CD4-positive, alpha-beta T cell treated with Interleukin-10 for 1 hour (primary cell): ENCODE results near the gene ADAM33.

Experiments
- DNase-seq: peaks from one replicate; pipeline ENCODE4 v3.0.0-alpha.2; 2020

Gene ADAM33

DNA sequence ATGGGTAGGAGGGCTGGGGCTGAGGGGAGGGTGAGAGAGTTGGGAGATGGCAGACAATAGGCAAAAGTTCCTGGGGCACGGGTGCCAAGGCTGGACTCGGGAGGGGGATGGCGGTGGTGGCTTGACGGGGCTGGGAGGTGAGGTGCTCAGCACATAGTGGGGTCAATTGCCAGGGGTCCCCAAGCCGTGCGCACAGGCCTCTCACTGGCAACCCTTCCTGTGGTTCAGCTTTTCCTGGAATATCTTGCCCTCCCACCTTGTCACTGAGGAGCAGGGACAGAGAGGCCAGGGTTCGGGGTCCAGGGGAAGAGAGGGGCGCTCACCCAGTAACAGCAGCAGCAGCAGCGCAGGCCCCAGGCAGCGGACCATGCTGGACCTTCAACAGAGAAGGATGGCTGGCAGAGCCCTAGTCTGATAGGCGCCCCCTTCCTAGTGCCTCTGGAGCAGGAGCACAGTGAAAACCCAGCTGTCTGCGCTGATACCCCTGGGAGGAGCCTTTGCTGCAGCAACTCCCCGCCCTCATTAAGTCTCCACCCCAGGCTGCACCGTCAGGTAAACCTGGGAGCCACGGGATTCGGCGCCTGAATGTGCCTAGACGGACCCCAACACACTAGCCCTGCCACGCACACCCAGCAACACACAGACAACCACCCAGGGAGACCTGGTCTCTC is 18.6 kb downstream of the ADAM33 start, which contains the start of gene GFRA4:
Gene GFRA4 (minus strand): TSS at position 369 of the 671 bp plus-strand sequence. CDS start 0 bp downstream, at position 369.
- no peak for DNase-seq

DNA sequence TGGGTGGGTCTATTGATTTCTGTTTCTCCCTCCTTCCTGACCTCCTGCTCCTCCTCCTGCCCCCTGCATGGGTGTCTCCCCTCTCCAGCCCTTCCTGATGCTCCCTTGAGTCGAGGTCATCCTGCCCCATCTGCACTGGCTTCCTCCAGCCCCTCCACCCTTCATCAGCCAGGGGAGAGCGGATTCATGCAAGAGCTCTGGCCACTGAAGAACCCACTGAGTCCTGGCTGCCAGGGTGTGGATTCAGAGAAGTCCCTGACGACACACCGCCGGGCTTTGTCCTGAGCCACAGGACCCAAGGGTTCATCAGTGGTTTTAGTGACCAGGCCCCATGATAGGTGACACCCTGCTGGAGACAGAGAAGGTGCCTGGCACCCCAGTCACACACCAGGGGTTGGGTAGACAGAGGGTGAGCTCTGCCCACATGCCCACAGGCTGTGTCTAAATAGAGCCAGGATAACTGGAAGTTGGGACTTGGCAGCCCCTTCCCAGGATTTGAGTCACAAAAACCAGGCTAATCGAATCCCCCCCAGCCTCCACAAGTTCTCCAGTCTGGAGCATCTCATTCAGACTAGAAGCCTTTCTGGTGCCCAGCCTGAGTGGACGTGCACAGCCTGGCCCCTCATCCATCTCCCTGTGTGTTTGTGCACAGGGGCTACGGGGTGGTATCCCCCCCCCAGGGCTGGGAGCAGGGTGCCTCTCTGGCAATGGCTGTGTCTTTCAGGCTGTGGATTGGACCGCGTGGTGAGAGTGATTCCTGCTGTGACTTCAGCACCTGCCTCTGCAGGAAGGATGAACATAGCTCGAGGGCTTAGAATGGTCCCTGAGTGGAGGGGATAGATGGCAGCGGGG is 19.8 kb downstream of the ADAM33 start:
- no peak for DNase-seq

DNA sequence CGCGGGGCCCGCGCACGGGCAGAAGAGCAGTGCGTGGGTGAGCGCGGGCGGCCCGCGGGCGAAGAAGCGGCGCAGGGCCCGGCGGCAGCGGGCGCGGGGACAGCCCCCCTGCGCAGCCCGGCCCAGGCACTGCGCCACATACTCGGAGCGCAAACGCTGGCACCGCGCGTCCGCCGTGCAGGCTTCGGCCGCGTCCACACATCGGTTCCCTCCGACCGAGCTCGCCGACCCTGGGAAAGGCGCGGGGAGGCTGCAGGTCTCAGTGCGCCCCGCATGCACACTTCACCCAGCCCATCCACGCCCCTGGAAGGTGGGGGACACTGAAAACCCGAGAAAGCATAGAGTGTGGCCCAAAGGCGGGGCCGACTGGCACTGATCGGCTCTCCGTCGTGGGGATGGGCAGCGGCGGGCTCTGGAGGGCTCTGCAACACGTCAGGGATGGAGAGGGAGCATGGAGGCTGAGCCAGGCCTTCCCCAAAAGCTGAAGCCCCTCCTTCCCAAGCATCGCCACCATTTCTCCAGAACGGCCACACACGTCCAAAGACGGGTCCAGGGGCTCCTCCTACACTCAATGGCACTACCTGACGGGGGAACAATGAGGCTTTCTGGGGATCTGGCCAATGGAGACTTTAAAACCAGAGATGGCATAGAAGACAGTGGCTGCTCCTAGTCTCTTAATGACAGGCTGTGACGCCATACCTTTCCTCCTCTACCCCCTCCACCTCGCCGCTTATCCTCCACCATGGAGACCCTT is 20.6 kb downstream of the ADAM33 start:
- DNase-seq: no peak

DNA sequence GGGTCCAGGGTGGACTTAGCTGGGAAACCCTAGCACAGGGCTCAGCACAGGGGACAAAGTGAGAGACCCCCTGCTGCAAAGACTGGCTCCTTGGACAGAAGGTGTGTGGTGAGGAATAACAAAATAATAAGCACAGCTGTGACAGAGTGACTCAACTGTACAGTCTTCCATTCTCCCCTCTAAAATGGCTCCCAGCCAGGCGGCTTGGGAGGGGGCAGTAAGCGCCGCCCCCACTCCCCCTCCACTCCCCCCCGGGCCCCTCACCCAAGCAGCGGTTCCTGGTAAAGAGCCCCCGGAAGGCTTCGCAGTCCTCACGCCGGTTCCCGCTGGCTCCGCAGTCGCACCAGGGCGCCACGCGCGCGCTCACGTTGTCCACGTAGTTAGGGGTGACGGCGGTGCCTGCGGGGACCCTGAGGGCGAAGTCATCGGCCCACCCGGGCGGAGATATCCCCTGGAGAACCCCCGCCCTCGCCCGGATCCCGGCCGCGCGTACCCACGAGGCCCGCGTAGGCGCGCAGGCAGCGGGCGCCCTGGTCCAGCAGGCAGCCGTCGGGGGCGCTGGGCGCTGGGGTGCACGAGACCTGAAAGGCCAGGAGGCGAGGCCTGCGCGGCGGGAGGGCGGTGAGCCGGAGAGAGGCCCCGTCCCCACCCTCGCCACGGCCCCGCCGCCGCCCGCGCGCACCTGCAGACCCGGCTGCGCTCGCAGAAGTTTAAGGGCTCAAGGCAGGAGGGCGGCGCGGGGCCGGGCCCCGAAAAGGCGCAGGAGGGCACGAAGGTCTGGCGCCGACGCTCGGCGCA is 21.3 kb downstream of the ADAM33 start:
- DNase-seq: no peak

DNA sequence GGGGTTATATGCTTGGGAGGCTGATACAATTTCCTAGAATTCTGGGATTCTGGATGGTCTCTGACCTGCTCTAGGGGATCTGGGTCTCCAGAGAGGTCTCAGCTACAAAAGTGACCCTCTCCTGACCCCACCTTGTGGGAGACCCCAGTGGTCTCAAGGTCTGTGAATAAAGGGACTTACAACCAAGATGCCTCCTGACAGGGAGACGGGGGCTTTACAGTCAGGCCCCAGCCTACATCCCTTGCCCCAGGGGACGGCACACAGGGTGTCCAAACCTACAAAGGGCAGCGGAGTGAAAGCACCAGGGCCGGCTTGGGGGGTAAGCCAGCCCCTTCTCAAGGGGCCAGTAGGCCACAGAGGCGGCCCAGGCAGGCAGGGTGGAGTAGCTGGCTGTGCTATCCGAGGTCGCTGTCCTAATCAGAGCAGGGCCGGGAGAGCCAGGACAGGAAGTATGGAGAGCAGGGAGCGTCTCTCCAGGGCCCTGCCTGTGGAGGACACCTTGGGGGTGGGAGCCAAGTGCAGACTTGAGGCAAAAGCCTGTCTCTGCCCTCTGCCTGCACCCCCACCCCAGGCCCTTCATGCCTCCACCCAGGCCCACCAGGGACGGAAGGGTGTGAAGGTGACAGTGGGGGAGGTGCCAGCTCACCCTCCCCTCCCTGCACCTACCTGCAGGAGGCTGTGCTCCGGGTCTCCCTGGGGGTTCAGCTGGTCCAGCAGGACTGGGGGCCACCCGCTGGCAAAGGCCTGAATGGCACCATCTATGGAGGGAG is 22.1 kb downstream of the ADAM33 start:
- DNase-seq: no peak

DNA sequence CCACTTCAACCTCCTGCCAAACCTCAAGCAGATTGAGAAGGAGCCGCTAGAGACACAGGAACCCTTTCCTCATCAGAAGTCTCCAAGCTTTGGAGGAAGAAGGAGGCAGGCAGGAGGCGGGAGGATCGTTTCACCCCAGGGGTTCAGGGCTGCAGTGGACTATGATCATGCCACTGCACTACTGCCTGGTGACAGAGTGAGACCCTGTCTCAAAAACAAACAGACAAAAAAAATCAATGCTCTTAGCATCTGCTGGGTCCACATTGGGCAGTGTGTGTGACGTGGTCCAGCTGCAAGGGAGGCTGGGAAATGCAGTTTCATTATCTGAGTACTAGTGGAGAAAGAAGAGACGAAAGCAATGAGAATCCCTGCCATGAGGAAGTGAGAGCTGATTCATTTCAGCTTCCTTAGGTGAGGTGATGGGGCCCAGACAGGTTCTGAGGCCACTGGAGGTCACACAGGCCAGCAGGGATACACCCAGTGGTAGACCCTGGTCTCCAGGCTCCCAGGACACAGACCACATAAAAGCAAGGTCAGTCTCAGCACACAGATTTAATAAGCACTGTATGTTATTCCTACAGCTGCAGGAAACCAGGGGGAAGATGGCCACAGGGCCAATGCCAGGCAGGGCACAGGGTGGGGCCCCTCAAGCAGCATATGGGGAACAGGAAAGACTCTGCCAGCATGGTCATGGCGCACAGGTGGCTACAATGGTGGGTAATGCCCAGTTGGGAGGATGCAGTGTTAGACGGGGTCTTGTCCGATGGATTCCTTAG is 22.9 kb downstream of the ADAM33 start:
- no peak for DNase-seq

DNA sequence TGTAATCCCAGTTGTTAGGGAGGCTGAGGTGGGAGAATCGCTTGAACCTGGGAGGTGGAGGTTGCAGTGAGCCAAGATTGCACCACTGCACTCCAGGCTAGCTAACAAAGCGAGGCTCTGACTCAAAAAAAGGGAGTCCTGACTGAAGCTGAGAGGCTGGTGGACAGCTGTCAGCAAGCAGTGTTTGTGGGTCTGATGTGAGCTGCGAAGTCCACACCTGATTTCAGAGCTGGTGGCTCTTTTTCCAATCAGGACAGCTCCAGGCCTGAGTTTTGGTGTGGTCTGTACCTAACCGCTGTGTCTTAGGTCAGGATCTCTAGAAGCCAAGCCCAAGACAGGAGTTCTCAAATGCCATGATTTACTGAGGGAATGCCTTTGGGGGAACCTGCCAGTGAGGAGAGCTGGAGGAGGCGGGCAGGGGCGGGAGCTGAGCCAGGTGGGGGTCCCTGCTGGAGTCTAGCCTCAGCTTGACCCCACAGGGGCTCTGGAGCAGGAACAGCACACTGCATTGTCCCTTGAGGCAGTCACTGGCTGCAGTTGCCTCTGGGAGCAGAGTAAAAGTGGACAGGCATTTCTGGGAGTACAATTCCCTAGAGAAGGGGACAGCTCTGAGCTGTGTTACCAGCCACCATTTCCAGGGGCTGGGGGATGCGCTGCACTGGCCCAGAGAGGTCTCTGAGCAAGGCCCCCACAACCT is 23.6 kb downstream of the ADAM33 start:
- DNase-seq: no peak

DNA sequence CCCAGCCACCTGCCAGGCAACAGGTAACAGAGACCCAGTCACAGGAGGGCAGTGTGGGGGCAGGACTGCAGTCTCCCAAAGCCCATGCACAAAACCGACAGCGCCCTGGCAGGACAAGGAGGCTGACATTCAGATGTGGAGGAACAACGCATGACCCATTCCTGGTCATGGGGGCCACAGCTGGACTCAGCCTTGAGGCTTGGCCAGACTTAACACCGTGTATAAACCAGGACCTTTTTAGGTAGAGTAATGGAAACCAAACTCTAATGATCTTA is 26.7 kb downstream of the ADAM33 start:
- no peak for DNase-seq

DNA sequence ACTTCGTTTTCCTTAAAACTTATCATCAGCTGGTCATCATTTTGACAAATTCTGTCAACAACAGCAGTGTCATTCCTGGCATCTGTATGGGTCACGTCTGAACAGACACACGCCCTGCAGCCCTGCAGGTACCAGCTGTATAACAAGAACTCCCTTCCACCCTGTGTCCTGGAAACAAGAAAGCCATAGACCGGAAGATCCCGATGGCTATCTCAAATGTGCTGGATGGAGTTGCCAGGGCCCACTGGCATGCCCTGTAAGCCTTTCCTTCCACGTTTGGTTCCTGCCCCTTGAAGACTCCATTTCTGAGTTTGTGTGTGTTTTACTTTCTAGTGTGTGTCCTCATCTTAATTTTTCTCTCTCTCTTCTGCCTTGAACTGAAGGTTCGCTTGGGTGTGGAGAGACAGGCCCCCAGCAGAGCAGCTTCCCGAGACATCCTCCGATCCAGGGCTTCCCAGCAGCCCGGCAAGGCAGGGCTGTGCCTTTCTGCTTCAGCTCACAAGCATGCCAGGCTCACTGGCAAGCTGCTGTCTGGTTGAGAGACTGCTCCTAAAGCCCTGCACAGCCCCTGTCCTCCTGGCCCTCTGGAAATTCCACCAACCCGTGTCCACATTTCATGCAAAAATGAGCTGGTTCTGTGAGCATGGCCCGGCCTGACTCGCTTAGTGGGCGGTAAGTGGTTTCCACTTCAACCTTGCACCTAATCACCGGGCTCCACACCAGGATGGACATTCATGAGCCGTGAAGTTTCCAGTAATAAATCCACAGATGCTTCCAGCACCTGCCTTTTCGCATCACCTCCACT is 27.3 kb downstream of the ADAM33 start:
- DNase-seq: no peak

DNA sequence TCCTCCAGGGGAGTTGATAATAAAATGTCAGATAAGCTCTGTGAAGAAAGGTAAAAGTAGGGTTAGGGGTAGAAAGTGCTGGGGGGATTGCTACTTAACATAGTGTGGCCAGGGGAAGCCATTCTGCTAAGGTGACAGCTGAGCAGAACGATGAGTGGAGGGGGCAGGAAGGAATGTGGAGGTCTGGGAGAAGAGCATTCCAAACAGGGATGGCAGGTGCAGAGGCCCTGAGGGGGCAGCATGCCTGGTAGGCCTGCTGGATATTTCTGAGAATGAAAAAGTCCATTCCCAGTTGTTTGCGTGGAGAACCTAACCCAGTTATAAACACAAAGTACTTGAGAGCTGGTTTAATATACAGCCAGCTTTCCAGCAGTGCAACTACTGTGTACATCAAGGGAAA is 27.9 kb downstream of the ADAM33 start:
- DNase-seq: no peak

DNA sequence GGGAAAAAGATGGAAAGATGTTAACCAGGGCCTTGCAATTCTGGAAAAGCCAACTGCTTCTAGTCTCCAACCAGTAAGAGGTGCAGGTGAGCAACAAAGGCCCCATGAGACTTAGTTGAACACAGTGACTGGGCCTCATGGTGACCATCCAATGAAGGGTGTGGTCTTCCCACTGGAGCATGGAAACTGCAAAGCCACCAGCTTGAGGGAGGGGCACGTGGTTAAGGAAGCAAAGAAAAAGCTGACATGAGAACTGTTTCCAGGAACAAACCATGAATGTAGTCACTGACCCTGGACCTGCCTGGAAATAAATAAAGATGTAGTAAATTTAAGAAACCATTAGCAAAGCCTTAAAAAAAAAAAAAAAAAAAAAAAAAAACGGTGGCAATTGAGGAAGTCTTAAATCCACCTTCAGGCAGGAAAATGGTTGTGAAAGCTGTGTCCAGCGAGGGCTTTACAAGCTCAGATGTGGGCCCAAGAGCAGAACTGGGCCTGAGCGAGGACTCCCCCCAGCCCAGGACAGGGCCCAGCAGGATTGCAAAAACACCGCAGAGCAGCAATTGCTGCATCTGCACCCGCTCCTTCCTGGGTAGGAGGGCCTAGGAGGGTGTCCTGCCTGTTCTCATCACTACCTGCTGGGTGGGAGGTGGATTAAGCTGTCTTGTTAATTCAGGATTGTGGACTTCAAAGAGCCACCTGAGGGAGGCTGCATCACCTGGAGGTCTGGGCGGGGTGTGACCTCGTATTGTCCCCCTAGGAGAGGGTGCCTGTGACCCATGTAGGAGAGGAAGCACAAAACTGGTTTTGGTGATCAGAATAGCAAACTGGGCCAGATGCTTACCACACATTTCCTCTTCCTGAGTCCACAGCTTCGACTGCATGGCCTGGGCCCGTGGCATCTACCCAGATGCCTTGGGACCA is 28.9 kb downstream of the ADAM33 start:
- no peak for DNase-seq

DNA sequence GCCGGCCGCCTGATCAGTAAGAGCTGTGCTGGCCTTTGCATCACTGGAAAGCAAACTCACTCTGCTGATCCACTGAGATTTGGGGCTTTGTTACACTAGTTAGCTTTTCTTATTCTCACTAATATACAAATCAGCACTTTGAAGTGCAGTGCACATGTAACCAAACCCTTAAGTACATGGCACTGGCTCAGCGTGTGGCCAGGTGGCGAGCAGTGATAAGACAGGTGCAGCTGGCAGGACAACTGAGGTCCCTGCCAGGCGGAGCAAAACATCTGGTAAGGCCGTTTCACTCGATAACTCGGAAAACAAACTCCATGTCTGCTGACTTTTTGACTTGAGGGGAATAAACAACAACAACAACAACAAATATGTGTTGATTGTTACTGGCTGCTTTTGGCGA is 29.6 kb downstream of the ADAM33 start:
- DNase-seq: no peak

DNA sequence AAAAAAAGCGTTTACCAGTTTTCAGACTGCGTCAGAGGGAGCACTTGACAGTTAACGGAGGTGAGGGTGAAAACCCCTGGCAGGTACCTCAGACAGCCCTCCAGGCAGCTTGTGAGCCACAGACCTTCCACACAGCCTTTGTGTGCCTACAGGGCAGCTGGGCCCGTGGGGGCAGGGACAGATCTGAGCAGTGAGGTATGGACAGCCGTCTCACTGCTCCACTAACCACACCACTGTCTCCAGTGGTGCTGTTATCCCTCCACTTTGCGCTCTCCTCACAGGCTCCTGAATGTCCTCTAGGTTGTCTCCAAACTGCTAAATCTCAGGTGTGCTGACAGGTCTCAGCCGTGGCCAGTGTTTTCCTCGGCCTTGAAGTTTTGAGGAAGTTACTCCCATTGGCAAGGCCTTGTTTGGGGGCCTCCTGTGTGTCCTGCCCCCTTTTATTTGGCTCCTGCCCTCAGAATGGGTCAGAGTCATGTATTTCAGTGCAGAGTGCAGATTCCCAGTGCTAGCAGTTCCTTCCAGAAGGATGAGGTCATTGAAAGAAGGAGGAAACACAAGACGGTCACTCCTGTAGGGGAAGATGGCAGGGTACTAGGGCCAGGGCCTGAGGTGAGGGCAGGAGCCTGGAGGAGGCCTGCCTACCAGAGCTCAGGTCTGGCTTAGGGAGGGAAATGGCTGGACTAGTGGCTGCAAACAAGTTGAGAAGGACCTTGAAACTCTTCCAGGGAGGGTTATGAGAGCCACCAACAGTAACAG is 30.4 kb downstream of the ADAM33 start:
- DNase-seq: no peak

DNA sequence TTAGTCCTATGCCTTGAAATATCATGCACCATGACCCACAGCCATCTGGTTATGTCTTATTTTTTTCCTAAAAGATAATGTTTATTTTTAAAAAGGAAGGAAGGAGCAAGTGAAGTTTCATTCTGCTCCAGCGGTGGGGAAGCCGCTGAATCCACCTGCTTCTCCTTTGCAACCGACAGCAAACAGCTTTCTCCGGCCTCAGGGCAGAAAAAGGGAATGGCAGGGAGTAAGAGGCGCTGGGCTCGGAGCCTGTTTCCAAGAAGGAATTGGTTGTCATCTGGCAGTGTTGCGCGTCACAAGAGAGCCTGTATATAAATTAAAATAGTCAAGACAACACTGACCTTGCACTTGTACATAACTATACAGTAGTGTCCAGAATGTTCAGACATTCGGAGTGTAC is 32.9 kb downstream of the ADAM33 start:
- DNase-seq: no peak

DNA sequence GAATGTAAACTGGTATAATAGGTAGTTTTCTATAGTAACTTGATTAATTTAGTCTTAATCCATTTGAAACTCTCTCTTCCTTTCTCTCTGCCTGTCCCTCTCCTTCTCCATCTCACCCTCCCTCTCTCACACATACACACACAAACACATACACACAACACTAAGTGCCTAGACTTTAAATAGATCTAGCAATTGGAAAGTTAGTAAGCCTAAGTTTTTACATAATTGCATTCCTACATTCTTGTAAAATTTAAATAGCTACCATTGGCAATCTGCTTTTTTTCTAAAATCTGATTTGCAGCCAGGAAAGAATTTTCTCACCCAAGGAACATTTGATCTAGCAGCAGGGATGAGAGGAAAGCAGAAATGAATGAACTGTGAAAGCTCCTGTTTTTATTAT is 34.3 kb downstream of the ADAM33 start:
- no peak for DNase-seq

DNA sequence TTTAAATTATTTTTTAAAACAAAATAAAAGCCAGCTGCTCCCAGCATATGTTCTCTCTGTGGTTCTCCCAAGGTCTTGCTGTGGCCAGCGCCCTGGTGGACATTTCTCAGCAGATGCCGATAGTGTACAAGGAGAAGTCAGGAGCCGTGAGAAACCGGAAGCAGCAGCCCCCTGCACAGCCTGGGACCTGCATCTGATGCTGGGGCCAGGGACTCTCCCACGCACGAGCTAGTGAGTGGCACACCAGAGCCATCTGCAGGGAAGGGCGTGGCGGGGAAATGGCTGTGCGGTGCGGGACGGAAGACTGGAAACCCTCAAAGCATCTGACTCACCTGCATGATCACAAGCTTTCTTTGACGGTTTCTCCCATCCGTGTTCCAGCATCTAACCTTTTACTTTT is 35.2 kb downstream of the ADAM33 start:
- DNase-seq: no peak

DNA sequence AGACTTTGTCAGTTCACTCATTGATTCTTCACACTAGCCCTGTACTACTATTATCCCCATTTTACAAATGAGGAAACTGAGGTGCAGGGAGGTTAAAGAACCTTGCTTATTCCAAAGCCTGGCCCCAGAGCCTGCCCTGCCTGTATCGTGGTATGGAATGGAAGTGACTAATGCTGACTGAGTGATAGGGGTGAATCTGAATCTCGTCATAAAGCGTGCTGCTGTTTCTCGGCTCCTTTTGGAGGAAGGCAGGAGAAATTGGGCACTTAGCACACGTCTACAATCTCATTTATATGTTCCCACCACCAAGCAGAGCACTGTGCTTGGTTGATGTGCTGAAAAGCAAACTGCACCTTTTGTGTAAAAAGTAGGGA is 35.8 kb downstream of the ADAM33 start:
- DNase-seq: no peak
